Prostate gland (tissue), 2 donors: Measurements from ENCODE around the gene CYRIA. TPM values are rescaled to one million over a fixed set of nuclear protein-coding genes. Genes with fewer than 3 reads are reported as not detected.

Source experiments
- DNase-seq: peaks from one replicate; pipeline ENCODE4 v3.0.0-alpha.2; 2019; ENCODE audit warnings: low spot score
- H3K27ac ChIP-seq, 2 donors: fragments of 200-600 bp; sonication (generic); 2 replicates each; pipeline ENCODE4 v1.5.1; 2017 to 2019
- H3K27me3 ChIP-seq: fragments of 200-600 bp; sonication (generic); replicated peaks from 2 replicates; pipeline ENCODE4 v1.5.1; 2019; ENCODE audit not compliant: insufficient read depth
- H3K36me3 ChIP-seq, 2 donors: fragments of 200-600 bp; sonication (generic); 1 replicate in 1 of 2; 2 replicates in 1 of 2; pipeline versions ENCODE4 v1.5.1 to v1.8.1; 2017 to 2019
- H3K4me1 ChIP-seq: fragments of 200-600 bp; sonication (generic); replicated peaks from 2 replicates; pipeline ENCODE4 v1.5.1; 2019
- H3K4me3 ChIP-seq, 2 donors: fragments of 200-600 bp; sonication (generic); 2 replicates each; pipeline ENCODE4 v1.5.1; 2017 to 2019
- H3K9me3 ChIP-seq: fragments of 200-600 bp; sonication (generic); 2 replicates; pipeline ENCODE4 v1.5.1; 2017
- CTCF ChIP-seq, 4 experiments: fragments of 200-600 bp in 2 of 4; fragments of 450-650 bp in 2 of 4; sonication (generic) in 2 of 4; IDR thresholded peaks; 1 replicate in 3 of 4; 2 replicates in 1 of 4; pipeline ENCODE4 v1.5.1; 2016 to 2019; ENCODE audit warnings: antibody characterized with exemption in 4 of 4, mild to moderate bottlenecking in 2 of 4, moderate library complexity in 2 of 4
- POLR2A ChIP-seq: fragments of 450-650 bp; IDR thresholded peaks from one replicate; pipeline ENCODE4 v1.6.1; 2016; ENCODE audit warnings: antibody characterized with exemption, mild to moderate bottlenecking
- POLR2AphosphoS5 ChIP-seq: sonication (generic); formaldehyde crosslinking; IDR thresholded peaks from one replicate; pipeline ENCODE4 v1.6.1; 2017; ENCODE audit warnings: antibody characterized with exemption
- WGBS: methylation state at CpG from one replicate; pipeline ENCODE4 v1.1.5; 2018; 5-methylcytosine and 5-hydroxymethylcytosine counted together
- intact Hi-C: fragments of 100-400 bp; cut with DNase I; formaldehyde crosslinking; loops from one replicate; pipeline ENCODE4 v1.14.2; 2022
- total RNA-seq, 2 donors: library from RNA; depleted of rRNA; stranded (reverse); fragments of >200 nt; gene quantifications; one replicate each; pipeline ENCODE4 v1.1.0, GENCODE V29; 2016

CYRIA gene
- total RNA-seq, 2 donors from 2014 or later: 6.5 to 10.3 TPM

DNA sequence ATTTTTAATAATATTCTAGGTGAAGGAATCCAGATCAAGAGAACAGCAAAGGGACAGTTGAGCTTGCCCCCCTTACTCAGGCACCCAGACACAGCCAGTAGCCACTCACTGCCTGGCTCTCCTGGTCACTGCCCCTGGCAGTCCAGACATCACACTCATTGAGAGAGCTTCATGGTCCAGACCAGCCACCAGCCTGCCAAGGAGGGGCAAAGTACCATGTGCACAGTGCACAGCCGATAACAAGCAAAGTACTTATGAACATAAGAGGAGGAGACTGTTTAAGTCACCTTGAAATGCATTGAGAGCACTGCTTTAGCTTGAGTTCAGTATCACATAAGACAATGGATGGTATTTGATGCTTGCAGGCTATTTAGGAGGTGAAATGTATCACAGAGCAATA lies 21.6 kb upstream of the CYRIA start:
- H3K4me3 ChIP-seq: no peak overlapping the region
- no peak for DNase-seq

GRCh38 chr2:16686641-16687040 lies 21.0 kb upstream of the CYRIA start:
- H3K4me1 ChIP-seq: no peaks in the 10 kb centered on the region
- no peaks in the 10 kb centered on the region for H3K36me3 ChIP-seq
- no peaks in the 10 kb centered on the region for H3K9me3 ChIP-seq
- no peak for DNase-seq
- WGBS: 84% methylated on average over 2 of the region's 2 CpGs
- H3K27ac ChIP-seq: no peak overlapping the region
- no peak overlapping the region for H3K4me3 ChIP-seq
- TF ChIP-seq POLR2A: no peak
- no peak for TF ChIP-seq POLR2AphosphoS5
- TF ChIP-seq CTCF (IDR thresholded peaks at IDR 0.05): no peak
- intact Hi-C loops: no loop called here
- H3K27me3 ChIP-seq: no peaks in the 10 kb centered on the region

More for the DNA sequence above, 21.6 kb upstream of the CYRIA start:
- 95% methylated on average over 1 of the region's 1 CpG for WGBS
- Histone ChIP-seq H3K36me3 (no peaks in the 10 kb centered on the region), H3K27me3 (no peaks in the 10 kb centered on the region), H3K4me1 (no peaks in the 10 kb centered on the region), H3K9me3 (no peaks in the 10 kb centered on the region), H3K27ac (no peak overlapping the region)
- intact Hi-C loops: no loop called here
- TF ChIP-seq POLR2A (no peak), CTCF (IDR thresholded peaks at IDR 0.05) (no peak), POLR2AphosphoS5 (no peak)

GRCh38 chr2:16685340-16685715 lies 19.7 kb upstream of the CYRIA start:
- TF ChIP-seq CTCF (IDR thresholded peaks at IDR 0.05) (no peak), POLR2AphosphoS5 (no peak), POLR2A (no peak)

DNA sequence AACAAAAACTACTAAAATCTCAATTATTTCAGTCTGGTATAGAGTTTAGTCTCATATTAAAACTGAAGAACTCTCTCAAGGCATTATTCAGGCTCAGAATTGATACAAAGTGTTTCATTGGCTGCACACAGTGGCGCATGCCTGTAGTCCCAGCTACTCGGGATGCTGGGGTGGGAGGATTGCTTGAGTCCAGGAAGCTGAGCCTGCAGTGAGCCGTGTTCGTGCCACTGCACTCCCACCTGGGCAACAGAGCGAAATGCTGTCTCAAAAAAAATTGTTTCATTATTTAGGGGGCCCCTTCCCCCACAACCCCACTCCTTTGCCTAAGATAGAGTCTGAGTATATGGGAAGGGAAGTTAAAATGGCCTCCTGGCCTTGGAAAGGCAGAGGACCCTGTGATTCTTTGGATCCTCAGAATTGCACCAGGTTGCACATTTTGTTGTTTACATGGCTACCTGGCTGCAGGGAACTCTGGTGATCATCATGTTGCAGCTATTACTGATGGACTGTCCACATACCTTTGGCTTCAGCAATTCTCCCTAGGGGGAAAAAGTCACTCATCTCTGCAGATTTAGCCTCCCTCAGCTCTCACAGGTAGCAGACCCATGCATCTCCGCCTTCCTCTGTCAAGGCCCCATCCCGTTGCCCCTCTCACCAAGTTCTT lies 19.2 kb upstream of the CYRIA start:
- no peak for TF ChIP-seq CTCF (IDR thresholded peaks at IDR 0.05)
- TF ChIP-seq POLR2A: no peak
- TF ChIP-seq POLR2AphosphoS5: no peak
- Histone ChIP-seq H3K27me3 (no peaks in the 10 kb centered on the region), H3K27ac (no peak overlapping the region), H3K36me3 (no peaks in the 10 kb centered on the region), H3K9me3 (no peaks in the 10 kb centered on the region), H3K4me1 (no peaks in the 10 kb centered on the region), H3K4me3 (no peak overlapping the region)
- intact Hi-C loops: no loop called here
- DNase-seq: no peak
- 88% methylated on average over 7 of the region's 7 CpGs for WGBS

More at GRCh38 chr2:16685340-16685715, 19.7 kb upstream of the CYRIA start:
- Histone ChIP-seq H3K9me3 (no peaks in the 10 kb centered on the region), H3K4me3 (no peak overlapping the region), H3K4me1 (no peaks in the 10 kb centered on the region), H3K36me3 (no peaks in the 10 kb centered on the region), H3K27me3 (no peaks in the 10 kb centered on the region), H3K27ac (no peak overlapping the region)
- no peak for DNase-seq
- intact Hi-C loops: no loop called here

- Histone ChIP-seq H3K36me3 (no peaks in the 10 kb centered on the region), H3K9me3 (no peaks in the 10 kb centered on the region), H3K27me3 (no peaks in the 10 kb centered on the region), H3K27ac (no peak overlapping the region), H3K4me3 (no peak overlapping the region), H3K4me1 (no peaks in the 10 kb centered on the region)
- no peak for DNase-seq
- 92% methylated on average over 3 of the region's 3 CpGs for WGBS
- no peak for TF ChIP-seq POLR2A
- no peak for TF ChIP-seq CTCF (IDR thresholded peaks at IDR 0.05)
- no peak for TF ChIP-seq POLR2AphosphoS5
- intact Hi-C loops: no loop called here
Measured at GRCh38 chr2:16683576-16683975, 17.9 kb upstream of the CYRIA start.
